AG10803 (cell line): ENCODE measurements around the gene MAPK8IP3.

ENCODE experiments used
- DNase-seq: peaks from one replicate; pipeline ENCODE4 v3.0.0; 2010; ENCODE audit warnings: low read depth
- H3K4me3 ChIP-seq: 2 replicates; pipeline ENCODE4 v1.5.1; 2011; ENCODE audit warnings: mild to moderate bottlenecking, low read length, control low read depth
- CTCF ChIP-seq: conservative IDR thresholded peaks from 2 replicates; pipeline ENCODE4 v1.5.1; 2011; ENCODE audit warnings: mild to moderate bottlenecking, low read length, control low read depth, inconsistent platforms

MAPK8IP3 gene

GRCh38 chr16:1705688-1706385 lies at the start of gene MAPK8IP3:
MAPK8IP3 (plus strand) TSS chr16:1706195; CDS start chr16:1706340, 145 bp downstream.
- peak; percentile 83 for DNase-seq
- peak; percentile 43 for TF ChIP-seq CTCF
- peak within 1 kb of the TSS; percentile 97 for H3K4me3 ChIP-seq

- DNase-seq, result no peak
- TF ChIP-seq CTCF, result no peak
Observed at GRCh38 chr16:1656808-1657617, 49.0 kb upstream of the MAPK8IP3 start.

GRCh38 chr16:1657841-1658240 lies 48.2 kb upstream of the MAPK8IP3 start:
- no peak for TF ChIP-seq CTCF
- DNase-seq, result no peak
- H3K4me3 ChIP-seq, result no peak overlapping the region

More at GRCh38 chr16:1656808-1657617, 49.0 kb upstream of the MAPK8IP3 start:
- no peak overlapping the region for H3K4me3 ChIP-seq

- TF ChIP-seq CTCF, result no peak
- H3K4me3 ChIP-seq, result no peak overlapping the region
- no peak for DNase-seq
Observed at GRCh38 chr16:1659031-1659430, 47.0 kb upstream of the MAPK8IP3 start.

- no peak overlapping the region for H3K4me3 ChIP-seq
- no peak for TF ChIP-seq CTCF
- no peak for DNase-seq
Observed at GRCh38 chr16:1661826-1662225, 44.2 kb upstream of the MAPK8IP3 start.

- no peak for DNase-seq
- TF ChIP-seq CTCF, result no peak
- H3K4me3 ChIP-seq, result no peak overlapping the region
Observed at GRCh38 chr16:1662543-1662942, 43.5 kb upstream of the MAPK8IP3 start.

GRCh38 chr16:1665829-1666228 lies 40.2 kb upstream of the MAPK8IP3 start:
- no peak overlapping the region for H3K4me3 ChIP-seq
- DNase-seq, result no peak
- no peak for TF ChIP-seq CTCF
